ENCODE measurements around the gene FN3K.

FN3K gene

GRCh38 chr17:82734987-82735866 lies at the start of gene FN3K:
FN3K (plus strand) TSS chr17:82735615; CDS start chr17:82735637, 22 bp downstream.
- no peak for TF ChIP-seq JUND (IDR thresholded peaks at IDR 0.05; ENCODE audit: low read depth)
- DNase-seq (ENCODE audit: low read depth in 1 of 2, low spot score in 1 of 2): peak; percentile 64 to 72
- in situ Hi-C loops (cut with HindIII; ENCODE audit: low pct_unique_long_range_greater_than_20kb, low sequenced_read_pairs): no loop called here

GRCh38 chr17:82686366-82687324 lies 48.8 kb upstream of the FN3K start:
- TF ChIP-seq JUND (IDR thresholded peaks at IDR 0.05; ENCODE audit: low read depth): no peak
- in situ Hi-C loops (cut with HindIII; ENCODE audit: low pct_unique_long_range_greater_than_20kb, low sequenced_read_pairs): no loop called here

GRCh38 chr17:82687375-82687861 lies 48.0 kb upstream of the FN3K start:
- in situ Hi-C loops (cut with HindIII; ENCODE audit: low pct_unique_long_range_greater_than_20kb, low sequenced_read_pairs): no loop called here
- no peak for DNase-seq (ENCODE audit: low read depth in 1 of 2, low spot score in 1 of 2)
- TF ChIP-seq JUND (IDR thresholded peaks at IDR 0.05; ENCODE audit: low read depth): no peak

More at GRCh38 chr17:82686366-82687324, 48.8 kb upstream of the FN3K start:
- no peak for DNase-seq (ENCODE audit: low read depth in 1 of 2, low spot score in 1 of 2)

GRCh38 chr17:82687871-82688270 lies 47.5 kb upstream of the FN3K start:
- no peak for DNase-seq (ENCODE audit: low read depth in 1 of 2, low spot score in 1 of 2)
- TF ChIP-seq JUND (IDR thresholded peaks at IDR 0.05; ENCODE audit: low read depth): no peak
- in situ Hi-C loops (cut with HindIII; ENCODE audit: low pct_unique_long_range_greater_than_20kb, low sequenced_read_pairs): no loop called here

GRCh38 chr17:82689077-82689476 lies 46.3 kb upstream of the FN3K start:
- TF ChIP-seq JUND (IDR thresholded peaks at IDR 0.05; ENCODE audit: low read depth): no peak
- in situ Hi-C loops (cut with HindIII; ENCODE audit: low pct_unique_long_range_greater_than_20kb, low sequenced_read_pairs): no loop called here

GRCh38 chr17:82690786-82691489 lies 44.5 kb upstream of the FN3K start:
- TF ChIP-seq JUND (IDR thresholded peaks at IDR 0.05; ENCODE audit: low read depth): no peak
- in situ Hi-C loops (cut with HindIII; ENCODE audit: low pct_unique_long_range_greater_than_20kb, low sequenced_read_pairs): no loop called here

More at GRCh38 chr17:82689077-82689476, 46.3 kb upstream of the FN3K start:
- DNase-seq (ENCODE audit: low read depth in 1 of 2, low spot score in 1 of 2): no peak

GRCh38 chr17:82691714-82692113 lies 43.7 kb upstream of the FN3K start:
- in situ Hi-C loops (cut with HindIII; ENCODE audit: low pct_unique_long_range_greater_than_20kb, low sequenced_read_pairs): no loop called here
- no peak for TF ChIP-seq JUND (IDR thresholded peaks at IDR 0.05; ENCODE audit: low read depth)
- DNase-seq (ENCODE audit: low read depth in 1 of 2, low spot score in 1 of 2): no peak

More at GRCh38 chr17:82690786-82691489, 44.5 kb upstream of the FN3K start:
- no peak for DNase-seq (ENCODE audit: low read depth in 1 of 2, low spot score in 1 of 2)

GRCh38 chr17:82692268-82692667 lies 43.1 kb upstream of the FN3K start:
- DNase-seq (ENCODE audit: low read depth in 1 of 2, low spot score in 1 of 2): no peak
- TF ChIP-seq JUND (IDR thresholded peaks at IDR 0.05; ENCODE audit: low read depth): no peak
- in situ Hi-C loops (cut with HindIII; ENCODE audit: low pct_unique_long_range_greater_than_20kb, low sequenced_read_pairs): no loop called here

- in situ Hi-C loops (cut with HindIII; ENCODE audit: low pct_unique_long_range_greater_than_20kb, low sequenced_read_pairs): no loop called here
- no peak for DNase-seq (ENCODE audit: low read depth in 1 of 2, low spot score in 1 of 2)
- TF ChIP-seq JUND (IDR thresholded peaks at IDR 0.05; ENCODE audit: low read depth): no peak
These were observed 42.1 kb upstream of the FN3K start for GRCh38 chr17:82693168-82693867.

GRCh38 chr17:82694647-82695046 lies 40.8 kb upstream of the FN3K start:
- TF ChIP-seq JUND (IDR thresholded peaks at IDR 0.05; ENCODE audit: low read depth): no peak
- DNase-seq (ENCODE audit: low read depth in 1 of 2, low spot score in 1 of 2): no peak
- in situ Hi-C loops (cut with HindIII; ENCODE audit: low pct_unique_long_range_greater_than_20kb, low sequenced_read_pairs): no loop called here

- DNase-seq (ENCODE audit: low read depth in 1 of 2, low spot score in 1 of 2): no peak
- in situ Hi-C loops (cut with HindIII; ENCODE audit: low pct_unique_long_range_greater_than_20kb, low sequenced_read_pairs): no loop called here
- no peak for TF ChIP-seq JUND (IDR thresholded peaks at IDR 0.05; ENCODE audit: low read depth)
These were observed 39.2 kb upstream of the FN3K start for GRCh38 chr17:82696259-82696658.
